HG03095 (cell line): ENCODE results near the gene NPC1.
A peak's percentile ranks its signal among the peaks of the same experiment; 100 is the strongest.

Source experiments
- ATAC-seq: cut with Tn5 transposase; IDR thresholded peaks from one replicate; pipeline ENCODE4 v1.9.1; 2021; ENCODE audit warnings: moderate library complexity; ENCODE audit not compliant: unreplicated experiment

NPC1 gene

GRCh38 chr18:23550898-23551297 lies 35.4 kb downstream of the NPC1 start:
- ATAC-seq: no peak

GRCh38 chr18:23548719-23549118 lies 37.6 kb downstream of the NPC1 start:
- ATAC-seq: no peak

- no peak for ATAC-seq
Observed at GRCh38 chr18:23548275-23548674, 38.0 kb downstream of the NPC1 start.

GRCh38 chr18:23547846-23548245 lies 38.5 kb downstream of the NPC1 start:
- no peak for ATAC-seq

- ATAC-seq: no peak
Observed at GRCh38 chr18:23547306-23547705, 39.0 kb downstream of the NPC1 start.

GRCh38 chr18:23545247-23545789 lies 41.0 kb downstream of the NPC1 start:
- ATAC-seq: no peak

- ATAC-seq: no peak
Observed at GRCh38 chr18:23542461-23542860, 43.8 kb downstream of the NPC1 start.

- ATAC-seq: no peak
Observed at GRCh38 chr18:23541349-23542093, 44.8 kb downstream of the NPC1 start.

GRCh38 chr18:23540867-23541266 lies 45.4 kb downstream of the NPC1 start:
- peak; percentile 85 for ATAC-seq

- no peak for ATAC-seq
Observed at GRCh38 chr18:23539911-23540525, 46.3 kb downstream of the NPC1 start.

- ATAC-seq: no peak
Observed at GRCh38 chr18:23539296-23539695, 47.0 kb downstream of the NPC1 start.

- ATAC-seq: no peak
Observed at GRCh38 chr18:23538870-23539269, 47.4 kb downstream of the NPC1 start.

GRCh38 chr18:23538001-23538400 lies 48.3 kb downstream of the NPC1 start:
- ATAC-seq: no peak

- ATAC-seq: no peak
Observed at GRCh38 chr18:23537274-23537673, 49.0 kb downstream of the NPC1 start.

- ATAC-seq: no peak
Observed at GRCh38 chr18:23536204-23536603, 50.1 kb downstream of the NPC1 start.

- no peak for ATAC-seq
Observed at GRCh38 chr18:23534276-23534675, 52.0 kb downstream of the NPC1 start.

GRCh38 chr18:23532848-23533247 lies 53.5 kb downstream of the NPC1 start:
- no peak for ATAC-seq

- ATAC-seq: no peak
Observed at GRCh38 chr18:23531912-23532311, 54.4 kb downstream of the NPC1 start.

- ATAC-seq: no peak
Observed at GRCh38 chr18:23530195-23530594, 56.1 kb downstream of the NPC1 start.

GRCh38 chr18:23529604-23530003 lies 56.7 kb downstream of the NPC1 start:
- no peak for ATAC-seq

GRCh38 chr18:23528580-23529472 lies 57.5 kb downstream of the NPC1 start:
- ATAC-seq: no peak
